Astrocyte of the hippocampus (primary cell): ENCODE measurements around the gene EPHB6.
A peak's percentile ranks its signal among the peaks of the same experiment; 100 is the strongest.

Experiments
- DNase-seq: peaks from one replicate; pipeline ENCODE4 v3.0.0; 2011; ENCODE audit warnings: low read depth, low spot score

Gene EPHB6

DNA sequence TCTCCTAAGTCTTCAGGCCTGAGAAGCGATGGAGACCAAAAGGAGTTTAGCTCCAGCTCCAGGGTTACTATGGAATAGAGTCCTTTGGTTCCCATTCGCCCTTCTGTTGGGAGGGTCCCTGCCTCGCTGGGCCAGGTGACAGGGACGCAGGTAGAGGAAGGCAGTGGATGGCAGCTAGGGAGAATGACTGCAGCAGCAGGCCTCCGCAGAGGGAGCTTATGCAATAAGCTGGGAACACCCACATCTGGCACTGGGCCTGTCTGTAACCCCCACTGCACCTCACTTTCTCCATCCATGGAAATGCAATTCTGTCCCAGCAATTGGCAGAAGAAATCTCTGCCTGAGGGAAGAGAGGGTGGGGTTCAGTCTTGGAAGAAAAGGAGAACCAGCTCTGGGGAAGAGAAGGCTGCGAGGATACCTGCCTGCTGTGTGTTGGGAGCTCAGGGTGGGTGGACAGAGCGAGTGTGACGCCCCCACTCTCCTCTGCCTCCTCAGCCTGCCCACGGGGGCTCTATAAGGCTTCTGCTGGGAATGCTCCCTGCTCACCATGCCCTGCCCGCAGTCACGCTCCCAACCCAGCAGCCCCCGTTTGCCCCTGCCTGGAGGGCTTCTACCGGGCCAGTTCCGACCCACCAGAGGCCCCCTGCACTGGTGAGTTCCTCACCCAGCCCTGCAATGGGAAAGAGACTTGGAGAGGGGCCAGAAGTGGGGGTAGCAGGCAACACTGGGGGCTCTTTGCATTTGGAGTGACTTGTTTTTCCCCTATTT lies 10.3 kb downstream of the EPHB6 start:
- DNase-seq = no peak

DNA sequence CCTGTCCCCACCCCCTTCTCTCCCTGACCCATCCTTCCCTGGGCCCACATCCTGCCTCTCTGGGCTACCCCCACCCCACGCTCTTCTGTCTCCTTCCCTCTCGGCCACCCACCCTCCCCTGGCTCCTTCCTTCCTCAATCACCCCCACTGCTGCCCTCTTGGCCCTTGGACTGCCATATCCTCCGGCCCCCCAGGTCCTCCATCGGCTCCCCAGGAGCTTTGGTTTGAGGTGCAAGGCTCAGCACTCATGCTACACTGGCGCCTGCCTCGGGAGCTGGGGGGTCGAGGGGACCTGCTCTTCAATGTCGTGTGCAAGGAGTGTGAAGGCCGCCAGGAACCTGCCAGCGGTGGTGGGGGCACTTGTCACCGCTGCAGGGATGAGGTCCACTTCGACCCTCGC lies 10.9 kb downstream of the EPHB6 start:
- DNase-seq = no peak

DNA sequence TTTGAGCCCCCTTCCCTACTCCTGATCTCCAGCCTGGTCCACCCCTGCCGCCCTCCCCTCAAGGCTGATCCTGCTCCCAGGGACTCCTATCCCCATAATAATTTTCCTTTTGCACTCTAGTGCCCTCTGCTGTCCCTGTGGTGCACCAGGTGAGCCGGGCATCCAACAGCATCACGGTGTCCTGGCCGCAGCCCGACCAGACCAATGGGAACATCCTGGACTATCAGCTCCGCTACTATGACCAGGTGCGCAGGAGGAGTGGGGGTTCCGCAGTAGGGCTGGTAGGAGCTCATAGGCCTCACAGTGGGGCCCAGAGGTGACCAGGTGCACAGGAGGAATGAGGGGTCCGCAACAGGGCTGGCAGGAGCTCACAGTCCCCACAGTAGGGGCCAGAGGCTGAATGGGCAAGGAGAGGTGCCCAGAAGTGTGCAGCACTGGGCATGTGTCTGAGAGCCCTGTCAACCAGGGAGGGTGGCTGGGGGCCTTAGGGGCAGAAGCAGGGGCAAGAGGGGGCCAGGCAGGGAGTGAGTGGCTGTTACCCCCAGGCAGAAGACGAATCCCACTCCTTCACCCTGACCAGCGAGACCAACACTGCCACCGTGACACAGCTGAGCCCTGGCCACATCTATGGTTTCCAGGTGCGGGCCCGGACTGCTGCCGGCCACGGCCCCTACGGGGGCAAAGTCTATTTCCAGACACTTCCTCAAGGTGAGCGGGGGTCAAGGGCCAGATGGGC lies 11.7 kb downstream of the EPHB6 start:
- DNase-seq = peak; percentile 41

DNA sequence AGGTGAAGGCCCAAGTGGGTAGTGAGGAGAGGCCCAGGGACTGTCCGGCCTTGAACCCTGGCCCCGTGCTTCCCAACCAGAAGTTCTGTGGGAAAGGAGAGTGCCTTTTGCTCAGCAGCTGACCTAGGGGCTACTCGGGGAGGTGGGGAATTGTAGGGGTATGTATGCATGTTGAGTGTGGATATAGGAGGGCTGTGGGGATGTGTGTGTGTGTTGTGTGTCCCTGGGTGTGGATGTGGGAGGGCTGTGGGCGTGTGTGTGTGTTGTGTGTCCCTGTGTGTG lies 12.2 kb downstream of the EPHB6 start:
- DNase-seq = no peak

DNA sequence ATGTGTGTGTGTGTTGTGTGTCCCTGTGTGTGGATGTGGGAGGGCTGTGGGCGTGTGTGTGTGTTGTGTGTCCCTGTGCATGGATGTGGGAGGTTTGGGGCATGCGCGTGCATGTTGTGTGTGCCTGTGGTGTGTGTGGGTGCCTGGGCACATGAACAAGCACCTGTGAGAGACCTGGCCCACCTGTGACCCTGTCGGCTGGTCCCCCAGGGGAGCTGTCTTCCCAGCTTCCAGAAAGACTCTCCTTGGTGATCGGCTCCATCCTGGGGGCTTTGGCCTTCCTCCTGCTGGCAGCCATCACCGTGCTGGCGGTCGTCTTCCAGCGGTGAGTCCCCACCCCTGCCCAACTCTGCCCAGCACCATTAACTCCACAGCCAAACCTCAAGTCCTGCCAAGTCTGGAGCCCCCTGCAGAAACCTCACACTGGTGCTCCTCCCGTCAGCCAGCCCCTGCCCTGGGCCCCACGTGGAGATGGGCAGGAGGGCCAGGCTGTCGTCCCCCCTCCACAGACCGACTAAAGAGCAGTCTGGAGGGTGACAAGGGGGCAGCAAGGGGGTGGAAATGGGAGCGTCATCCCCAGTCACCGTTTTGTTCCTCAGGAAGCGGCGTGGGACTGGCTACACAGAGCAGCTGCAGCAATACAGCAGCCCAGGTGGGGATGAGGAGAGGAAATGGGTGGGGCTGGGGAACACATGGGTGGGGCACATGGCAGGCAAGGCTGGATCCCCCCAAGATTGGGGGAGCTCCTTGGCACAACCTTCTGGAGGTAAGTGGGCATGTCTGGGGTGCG lies 12.7 kb downstream of the EPHB6 start:
- DNase-seq = no peak

DNA sequence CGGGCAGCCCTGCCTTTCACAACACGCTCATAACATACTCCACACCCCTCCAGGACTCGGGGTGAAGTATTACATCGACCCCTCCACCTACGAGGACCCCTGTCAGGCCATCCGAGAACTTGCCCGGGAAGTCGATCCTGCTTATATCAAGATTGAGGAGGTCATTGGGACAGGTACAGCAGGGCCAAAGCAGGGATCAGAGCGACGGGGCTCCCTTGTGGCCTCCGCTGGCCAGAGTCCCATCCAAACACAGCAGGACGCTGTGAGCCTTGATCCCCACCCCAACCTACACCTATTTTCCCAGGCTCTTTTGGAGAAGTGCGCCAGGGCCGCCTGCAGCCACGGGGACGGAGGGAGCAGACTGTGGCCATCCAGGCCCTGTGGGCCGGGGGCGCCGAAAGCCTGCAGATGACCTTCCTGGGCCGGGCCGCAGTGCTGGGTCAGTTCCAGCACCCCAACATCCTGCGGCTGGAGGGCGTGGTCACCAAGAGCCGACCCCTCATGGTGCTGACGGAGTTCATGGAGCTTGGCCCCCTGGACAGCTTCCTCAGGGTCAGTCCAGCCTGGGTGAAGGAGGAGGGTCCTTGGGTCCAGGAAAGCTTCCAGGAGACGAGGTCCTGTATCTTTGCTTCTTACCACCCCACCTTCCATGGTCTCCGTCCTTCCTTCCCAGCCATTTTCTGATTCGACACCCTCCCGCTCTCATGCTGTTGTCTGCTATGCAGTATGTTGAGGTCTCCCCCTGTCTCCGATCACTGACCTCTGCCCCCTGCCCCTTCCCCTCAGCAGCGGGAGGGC lies 13.5 kb downstream of the EPHB6 start:
- no peak for DNase-seq

DNA sequence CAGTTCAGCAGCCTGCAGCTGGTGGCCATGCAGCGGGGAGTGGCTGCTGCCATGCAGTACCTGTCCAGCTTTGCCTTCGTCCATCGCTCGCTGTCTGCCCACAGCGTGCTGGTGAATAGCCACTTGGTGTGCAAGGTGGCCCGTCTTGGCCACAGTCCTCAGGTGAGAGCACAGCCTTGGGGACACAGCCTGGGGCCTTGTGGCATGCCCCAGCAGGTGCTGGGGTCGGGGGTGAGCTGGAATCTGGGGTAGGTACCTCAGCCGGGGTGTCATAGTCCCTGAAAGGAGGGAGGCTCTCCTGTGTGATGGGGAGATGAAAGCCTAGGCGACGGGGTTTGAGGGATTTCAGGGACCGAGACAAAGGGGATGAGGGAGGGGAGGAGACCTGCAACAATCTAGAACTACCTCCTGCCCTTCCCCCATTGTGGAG lies 14.1 kb downstream of the EPHB6 start:
- DNase-seq = no peak

DNA sequence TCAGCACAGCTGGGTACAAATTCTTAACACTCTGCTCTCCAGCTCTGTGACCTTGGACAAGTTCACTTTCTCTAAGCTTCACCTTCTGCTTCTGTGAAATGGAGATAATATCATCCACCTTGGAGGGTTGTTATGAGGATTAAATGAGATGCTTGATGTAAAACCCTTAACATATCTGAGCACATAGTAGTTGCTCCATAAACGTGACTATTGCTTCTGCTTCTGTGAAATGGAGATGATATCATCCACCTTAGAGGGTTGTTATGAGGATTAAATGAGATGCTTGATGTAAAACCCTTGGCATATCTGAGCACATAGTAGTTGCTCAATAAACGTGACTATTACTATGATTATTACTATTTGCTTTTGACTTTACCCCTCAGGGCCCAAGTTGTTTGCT lies 14.6 kb downstream of the EPHB6 start:
- no peak for DNase-seq

DNA sequence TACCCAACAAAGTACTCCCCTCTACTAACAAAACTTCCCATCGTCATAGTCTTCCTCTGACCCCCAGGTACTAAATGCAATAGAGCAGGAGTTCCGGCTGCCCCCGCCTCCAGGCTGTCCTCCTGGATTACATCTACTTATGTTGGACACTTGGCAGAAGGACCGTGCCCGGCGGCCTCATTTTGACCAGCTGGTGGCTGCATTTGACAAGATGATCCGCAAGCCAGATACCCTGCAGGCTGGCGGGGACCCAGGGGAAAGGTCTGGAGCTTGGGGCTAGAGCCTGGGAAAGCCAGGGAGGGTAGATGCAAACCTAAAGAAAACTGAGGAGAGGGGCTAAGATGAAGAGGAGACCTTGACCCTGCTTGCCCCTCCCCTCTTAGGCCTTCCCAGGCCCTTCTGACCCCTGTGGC lies 15.3 kb downstream of the EPHB6 start:
- DNase-seq = no peak

DNA sequence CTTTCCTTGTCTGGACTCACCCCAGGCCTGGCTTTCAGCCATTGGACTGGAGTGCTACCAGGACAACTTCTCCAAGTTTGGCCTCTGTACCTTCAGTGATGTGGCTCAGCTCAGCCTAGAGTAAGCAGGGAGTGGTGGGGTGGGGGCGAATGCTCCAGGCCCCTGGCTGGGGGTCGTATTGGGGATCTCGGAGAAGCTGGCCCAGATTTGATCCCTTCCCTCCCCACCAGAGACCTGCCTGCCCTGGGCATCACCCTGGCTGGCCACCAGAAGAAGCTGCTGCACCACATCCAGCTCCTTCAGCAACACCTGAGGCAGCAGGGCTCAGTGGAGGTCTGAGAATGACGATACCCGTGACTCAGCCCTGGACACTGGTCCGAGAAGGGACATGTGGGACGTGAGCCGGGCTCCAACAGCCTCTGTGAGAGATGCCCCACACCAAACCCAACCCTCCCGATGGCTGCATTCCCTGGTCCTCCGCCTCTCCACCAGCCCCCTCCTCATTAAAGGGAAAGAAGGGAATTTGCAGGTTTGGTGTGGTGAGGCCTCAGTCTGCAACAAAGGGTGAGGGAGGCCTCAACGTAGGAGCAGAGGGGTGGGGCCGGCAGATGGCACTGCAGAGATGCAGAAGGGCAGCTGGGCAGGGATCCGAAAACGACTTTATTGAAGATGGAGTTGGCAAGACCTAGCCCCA lies 15.8 kb downstream of the EPHB6 start:
- no peak for DNase-seq

DNA sequence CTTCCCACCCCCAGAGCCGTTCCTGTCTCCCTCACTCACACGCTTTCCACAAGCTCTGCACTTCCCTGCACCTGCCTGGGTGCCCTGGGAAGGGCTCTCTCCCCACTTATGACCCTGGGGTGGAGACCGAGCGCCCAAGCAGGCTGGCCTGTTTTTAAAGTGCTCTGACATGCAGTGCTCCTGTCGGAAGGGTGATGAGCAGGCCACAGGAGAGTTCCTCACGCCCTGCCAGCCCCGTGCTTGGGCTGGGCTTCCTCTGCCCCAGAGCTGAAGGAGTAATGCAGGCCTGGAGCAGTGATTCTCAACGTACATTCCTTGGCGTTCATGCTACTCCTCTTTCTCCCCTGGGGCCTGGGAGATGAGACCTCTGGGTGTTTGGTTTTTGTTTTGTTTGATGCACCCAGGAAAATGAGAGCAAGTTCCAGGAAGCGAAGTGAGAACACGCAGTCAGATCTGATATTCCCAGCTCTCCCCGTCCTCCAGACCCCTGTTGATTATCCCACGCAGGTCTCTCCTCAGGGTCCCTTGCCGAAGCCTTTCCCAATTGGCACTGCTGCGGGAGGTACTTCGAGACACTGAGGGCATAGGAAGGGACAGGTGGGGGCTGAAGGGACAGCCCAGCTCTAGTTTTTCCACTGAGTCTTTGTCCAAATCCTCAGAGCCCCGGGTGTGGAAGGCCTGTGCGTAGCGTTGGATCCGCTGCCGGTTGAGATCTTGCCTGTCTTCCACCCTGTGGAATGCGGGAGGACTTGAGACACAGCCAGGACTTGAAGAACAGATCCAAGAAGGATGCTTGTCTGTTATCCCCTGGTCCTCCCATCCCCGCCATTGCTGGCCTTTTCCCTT lies 16.6 kb downstream of the EPHB6 start:
- DNase-seq = no peak

DNA sequence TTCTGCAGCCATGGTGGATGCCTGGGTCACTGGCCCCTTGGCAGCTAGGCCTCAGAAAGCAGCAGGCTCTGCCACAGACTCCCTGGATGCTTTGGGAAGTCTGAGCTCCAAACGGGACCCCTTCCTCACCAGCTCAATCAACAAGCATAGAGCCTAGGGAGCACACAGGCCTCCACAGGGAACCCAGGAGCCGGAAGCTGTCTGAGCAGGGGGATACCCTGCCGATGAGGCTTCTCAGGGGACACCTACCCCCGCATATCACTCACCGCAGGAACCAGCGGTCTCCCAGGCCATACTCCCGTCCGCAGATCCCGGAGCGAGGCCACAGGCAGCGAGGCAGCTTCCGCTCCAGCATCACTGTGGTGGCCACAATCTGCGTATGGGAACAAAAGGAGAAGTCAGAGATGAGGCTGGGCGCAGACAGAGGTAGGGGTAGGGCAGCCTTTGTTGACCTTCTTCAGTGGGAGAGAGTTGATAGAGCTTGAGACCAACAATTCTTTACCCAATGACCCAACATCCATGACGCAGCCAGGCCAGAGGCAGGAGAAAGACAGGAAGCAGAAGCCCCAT lies 17.3 kb downstream of the EPHB6 start:
- no peak for DNase-seq

DNA sequence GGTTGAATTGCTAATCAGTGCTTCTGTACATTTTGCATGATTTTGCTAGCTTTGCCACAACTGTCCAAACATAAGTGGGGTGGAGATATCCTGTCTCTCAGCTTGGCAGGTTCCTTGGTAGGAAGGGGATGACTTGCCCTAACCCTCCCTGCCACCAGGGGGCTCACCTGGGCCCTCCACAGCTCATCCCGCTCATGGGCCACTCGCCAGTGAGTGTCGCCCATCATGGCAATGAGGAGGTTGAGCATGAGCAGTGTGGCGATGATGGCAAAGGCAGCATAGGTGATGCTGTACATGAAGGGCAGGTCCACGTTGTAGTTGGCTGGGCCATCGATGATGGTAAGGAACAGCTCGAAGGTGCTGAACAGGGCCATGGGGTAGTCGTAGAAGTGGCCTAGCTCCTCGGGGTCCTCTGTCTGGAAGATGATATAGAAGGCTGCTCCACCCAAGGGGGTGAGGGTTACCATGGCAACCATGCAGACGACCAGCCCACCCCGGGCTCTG lies 18.5 kb downstream of the EPHB6 start:
- DNase-seq = peak; percentile 5

DNA sequence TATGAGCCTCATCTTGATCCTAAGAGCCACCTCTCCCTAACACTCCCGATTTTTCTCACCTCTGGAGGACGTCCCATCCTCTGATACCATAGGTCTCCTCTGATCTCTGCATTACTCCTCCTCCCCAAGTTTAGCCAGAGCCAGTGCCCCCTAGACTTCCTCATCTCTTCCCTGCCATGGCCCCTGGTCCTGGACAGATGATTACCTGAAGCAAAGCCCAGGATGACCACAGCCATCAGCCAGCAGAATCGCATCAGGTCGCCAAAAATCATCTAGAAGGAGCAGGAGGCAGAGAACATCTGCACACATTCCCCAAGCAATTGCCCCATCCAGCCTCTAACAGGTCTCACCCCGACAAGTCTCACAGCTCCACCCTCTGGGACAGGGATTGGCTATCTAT lies 19.0 kb downstream of the EPHB6 start:
- DNase-seq = no peak

DNA sequence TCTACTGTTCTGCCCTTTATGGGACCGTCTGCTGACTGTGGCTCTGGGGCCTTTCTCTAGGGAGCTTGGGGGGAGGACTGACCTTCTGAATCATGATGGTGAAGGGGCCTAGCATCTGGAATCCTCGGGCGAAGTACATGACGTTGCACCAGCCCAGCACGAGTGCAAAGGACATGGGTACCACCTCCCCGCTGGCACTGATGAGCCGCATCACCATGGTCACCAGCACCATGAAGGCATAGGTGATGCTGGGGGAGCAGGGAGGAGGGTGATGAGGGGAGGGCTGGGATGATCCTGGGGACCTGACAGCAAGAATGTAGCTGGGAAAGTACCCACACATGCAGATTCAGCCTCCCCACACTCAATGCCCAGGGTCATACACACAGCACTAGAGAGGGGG lies 19.5 kb downstream of the EPHB6 start:
- no peak for DNase-seq

DNA sequence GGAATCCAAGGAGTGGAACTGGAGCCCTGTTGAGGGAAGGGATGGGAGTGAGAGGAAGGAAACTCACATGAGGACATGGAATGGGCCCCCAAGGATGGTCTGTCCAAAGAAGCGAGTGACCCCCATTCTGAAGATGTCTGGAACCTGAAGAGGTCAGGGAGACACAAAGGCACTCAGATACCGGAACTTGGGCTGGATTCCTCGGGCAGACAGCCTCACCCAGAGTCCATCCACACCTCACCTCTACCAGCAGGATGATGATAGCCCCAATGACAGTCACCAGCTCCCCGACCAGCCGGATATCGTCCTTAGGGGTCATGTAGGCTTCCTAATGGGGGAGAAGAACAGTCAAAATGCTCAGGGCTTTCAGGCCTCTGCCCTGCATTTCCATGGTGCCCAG lies 20.0 kb downstream of the EPHB6 start:
- no peak for DNase-seq

DNA sequence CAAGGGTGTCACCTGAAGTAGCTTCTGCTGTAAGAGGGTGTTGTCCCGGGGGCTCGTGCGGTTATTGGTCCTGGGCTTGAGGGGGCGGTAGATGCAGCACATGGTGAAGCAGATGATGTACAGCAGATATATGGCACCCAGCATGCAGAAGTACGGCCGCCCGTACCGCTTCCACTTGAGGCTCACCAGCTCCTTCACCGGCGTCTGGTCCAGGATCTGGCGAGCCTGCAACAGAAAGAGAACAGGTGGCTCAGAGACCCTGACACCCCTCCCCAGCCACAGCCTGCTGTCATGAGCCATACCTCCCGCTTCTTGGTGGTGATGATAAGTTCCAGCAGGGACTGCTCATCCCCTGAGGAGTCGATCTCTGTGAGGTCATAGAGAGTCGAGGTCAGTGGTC lies 20.6 kb downstream of the EPHB6 start:
- DNase-seq = no peak

DNA sequence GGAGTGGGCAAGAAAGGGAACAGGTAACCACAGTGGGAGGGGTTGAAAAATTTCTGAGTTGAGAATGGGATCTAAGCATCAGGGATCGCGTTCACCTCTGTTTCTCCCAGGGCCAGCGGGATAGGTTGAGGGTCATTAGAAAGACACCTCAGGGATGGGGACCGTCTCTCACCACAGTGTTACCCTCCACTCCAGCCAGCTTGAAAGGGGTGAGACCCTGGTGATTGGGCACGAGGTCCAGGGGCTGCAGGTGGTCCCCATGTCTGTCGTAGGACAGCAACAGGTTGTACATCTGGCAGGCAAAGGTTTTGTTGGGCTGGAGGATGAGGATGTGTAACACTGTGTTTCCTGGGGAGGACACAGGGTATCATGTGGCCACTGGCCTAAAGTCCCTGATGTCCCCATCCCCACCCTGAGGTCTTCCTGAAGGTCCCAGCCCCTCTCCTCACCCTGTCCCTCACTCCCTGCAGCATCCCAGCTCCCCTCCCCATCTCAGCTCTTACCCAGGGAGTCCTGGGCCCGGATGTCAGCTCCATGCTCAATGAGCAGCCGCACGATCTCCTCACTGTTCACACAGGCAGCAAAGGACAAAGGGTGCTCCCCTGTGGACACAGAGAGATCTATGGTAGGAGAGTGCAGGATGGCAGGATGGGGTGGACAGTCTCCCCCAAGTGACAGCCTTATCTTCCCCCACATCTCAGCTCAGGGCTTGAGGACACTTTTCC lies 21.5 kb downstream of the EPHB6 start:
- no peak for DNase-seq
